Retina (tissue), 1 donor: ENCODE measurements around the gene NXNL1.
A peak's percentile ranks its signal among the peaks of the same experiment; 100 is the strongest.
"Not testable (repeated sequence)": the region's sequence is repeated elsewhere in the genome, so short reads cannot be mapped to it uniquely, and the experiment has no call there.

ENCODE experiments used
- DNase-seq: peaks from one replicate; pipeline ENCODE4 v3.0.0-alpha.2; 2016

Gene NXNL1, protein sequence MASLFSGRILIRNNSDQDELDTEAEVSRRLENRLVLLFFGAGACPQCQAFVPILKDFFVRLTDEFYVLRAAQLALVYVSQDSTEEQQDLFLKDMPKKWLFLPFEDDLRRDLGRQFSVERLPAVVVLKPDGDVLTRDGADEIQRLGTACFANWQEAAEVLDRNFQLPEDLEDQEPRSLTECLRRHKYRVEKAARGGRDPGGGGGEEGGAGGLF

DNA sequence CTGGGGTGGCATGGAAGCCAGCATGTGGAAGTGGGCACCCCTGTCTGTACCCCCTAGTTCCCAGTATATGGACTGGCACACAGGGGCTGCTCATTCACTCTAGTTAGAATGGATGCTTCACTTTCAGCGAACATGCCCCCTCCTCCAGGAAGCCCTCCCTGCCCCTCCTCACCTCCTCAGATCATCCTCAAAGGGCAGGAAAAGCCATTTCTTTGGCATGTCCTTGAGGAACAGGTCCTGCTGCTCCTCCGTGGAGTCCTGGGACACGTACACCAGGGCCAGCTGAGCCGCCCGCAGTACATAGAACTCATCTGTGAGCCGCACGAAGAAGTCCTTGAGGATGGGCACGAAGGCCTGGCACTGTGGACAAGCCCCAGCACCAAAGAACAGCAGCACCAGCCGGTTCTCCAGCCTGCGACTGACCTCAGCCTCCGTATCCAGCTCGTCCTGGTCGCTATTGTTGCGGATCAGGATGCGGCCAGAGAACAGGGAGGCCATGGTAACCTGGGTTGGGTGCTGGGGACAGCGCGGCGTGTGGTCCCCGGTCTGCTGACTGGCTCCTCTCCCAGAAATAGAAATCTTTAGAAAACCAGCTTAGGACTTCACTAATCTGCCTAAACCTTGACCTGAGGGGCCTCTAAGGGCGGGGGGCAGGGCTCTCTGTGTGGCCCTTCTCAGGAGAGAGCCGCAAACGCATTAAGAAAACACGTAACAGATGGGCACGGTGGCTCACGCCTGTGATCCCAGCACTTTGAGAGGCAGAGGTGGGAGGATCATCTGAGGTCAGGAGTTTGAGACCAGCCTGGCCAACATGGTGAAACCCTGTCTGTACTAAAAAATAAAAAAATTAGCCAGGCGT, at the start of gene NXNL1:
TSS of gene NXNL1 (minus strand) at position 555 of the 859 bp plus-strand sequence. CDS start at position 498, 57 bp downstream.
- DNase-seq, result no peak

DNA sequence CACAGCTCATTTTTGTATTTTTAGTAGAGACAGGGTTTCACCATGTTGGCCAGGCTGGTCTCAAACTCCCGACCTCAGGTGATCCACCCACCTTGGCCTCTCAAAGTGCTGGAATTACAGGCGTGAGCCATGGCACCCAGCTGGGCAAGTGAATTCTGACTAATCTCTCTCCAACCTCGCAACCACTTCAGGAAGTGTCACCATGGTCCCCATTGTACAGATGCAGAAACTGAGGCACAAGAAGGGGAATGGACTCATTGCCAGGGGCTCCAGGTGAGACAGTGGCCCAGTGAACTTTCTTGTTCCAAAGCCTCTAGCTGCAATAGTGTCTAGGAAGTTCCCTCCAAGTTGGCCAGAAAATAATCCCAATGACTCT, 47.8 kb upstream of the NXNL1 start:
- DNase-seq, result not testable (repeated sequence)

DNA sequence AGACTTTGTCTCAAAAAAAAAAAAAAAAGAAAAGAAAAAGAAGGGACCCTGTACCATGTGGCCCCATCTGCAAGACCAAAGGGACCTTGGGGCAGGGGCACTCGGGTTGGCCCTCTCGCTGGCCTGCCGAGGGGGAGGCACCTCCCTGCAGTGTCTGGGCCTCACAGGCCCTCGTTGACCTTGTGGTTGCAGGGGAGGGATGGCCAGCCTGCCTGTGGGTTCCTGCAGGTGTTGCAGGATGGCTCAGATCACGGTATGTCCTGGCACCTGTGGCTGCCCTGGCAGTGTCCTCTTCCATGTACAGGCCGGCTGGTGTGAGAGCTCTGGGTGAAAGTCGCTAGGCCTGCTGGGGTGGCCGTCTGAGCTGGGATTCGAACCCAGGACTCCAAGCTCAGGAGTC, 46.0 kb upstream of the NXNL1 start:
- no peak for DNase-seq

DNA sequence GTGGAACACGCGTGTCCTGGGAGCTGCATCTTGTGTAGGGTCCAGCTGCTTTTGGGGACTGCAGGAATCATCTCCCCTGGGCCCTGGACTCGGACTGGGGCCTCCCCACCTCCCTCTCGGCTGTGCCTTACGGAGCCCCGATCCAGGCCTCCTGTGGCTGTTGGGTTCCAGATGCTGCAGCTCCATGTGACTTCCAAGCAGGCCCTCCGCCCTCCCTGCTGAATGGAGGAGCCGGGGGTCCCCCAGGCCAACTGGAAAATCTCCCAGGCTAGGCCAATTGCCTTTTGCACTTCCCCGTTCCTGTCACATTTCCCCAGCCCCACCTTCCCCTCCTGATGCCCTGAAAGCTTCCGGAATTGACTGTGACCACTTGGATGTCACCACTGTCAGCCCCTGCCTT, 44.5 kb upstream of the NXNL1 start:
- no peak for DNase-seq

DNA sequence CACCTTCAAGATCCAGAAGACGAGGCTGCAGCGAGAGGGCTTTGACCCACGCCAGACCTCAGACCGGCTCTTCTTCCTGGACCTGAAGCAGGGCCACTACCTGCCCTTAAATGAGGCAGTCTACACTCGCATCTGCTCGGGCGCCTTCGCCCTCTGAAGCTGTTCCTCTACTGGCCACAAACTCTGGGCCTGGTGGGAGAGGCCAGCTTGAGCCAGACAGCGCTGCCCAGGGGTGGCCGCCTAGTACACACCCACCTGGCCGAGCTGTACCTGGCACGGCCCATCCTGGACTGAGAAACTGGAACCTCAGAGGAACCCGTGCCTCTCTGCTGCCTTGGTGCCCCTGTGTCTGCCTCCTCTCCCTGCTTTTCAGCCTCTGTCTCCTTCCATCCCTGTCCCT, 43.7 kb upstream of the NXNL1 start:
- no peak for DNase-seq

DNA sequence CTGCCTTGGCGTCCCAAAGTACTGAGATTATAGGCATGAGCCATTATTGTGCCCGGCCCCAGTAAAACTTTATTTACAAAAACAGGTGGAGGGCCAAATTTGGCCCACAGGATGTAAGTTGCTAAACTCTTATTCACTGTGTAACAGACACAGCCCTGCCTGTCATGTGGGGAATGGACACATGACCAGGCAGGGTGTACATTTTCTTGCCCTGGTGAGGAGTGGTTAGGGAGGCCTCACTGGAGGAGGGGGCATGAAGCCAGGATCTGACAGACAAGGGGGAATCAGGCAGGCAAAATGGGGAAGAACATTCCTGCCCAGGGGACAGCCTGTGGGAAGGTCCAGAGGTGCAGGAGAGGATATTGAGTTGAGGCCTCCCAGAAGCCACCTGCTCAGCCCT, 43.3 kb upstream of the NXNL1 start:
- DNase-seq, result no peak

DNA sequence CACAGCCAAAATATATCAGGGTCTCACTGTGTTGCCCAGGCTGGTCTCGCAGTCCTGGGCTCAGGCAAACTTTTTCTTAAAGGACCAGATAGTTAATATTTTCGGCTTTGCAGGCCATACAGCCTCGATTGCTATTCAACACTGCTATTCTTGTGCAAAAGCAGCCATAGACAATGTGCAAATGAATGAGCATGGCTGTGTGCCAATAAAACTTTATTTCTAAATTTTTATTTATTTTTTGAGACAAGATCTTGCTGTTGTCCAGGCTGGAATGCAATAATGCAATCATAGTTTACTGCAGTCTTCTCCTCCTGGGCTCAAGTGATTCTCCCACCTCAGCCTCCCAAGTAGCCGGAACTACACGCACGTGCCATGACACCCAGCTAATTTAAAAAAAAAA, 42.5 kb upstream of the NXNL1 start:
- no peak for DNase-seq

DNA sequence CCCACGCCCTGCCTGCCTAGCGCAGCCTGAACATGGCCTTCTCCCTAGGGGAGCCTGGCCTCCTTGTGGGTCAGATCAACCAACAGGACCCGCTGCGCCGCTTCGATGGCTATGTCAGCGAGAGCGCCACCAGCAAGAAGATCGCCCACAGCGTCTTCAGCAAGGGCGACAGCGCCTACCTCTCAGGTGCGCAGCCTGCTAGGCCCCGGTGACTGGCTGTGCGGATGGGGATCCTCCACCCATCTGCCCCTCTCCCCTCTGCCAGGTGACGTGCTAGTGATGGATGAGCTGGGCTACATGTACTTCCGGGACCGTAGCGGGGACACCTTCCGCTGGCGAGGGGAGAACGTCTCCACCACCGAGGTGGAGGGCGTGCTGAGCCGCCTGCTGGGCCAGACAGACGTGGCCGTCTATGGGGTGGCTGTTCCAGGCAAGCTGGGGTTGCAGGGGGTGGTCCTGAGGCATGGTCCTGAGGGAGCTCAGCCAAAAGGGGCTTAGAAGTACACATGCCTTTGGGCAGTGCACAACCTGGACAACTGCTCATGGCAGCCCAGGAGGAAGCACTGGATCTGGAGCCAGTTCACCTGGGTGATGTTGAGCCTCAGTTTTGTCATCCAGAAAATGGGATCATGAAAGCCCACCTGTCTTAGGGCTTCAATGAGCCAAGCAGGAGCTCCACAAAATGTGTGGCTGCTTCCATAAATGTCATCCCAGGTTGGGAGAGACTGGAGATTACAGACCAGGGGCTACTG, 39.9 kb upstream of the NXNL1 start:
- no peak for DNase-seq

DNA sequence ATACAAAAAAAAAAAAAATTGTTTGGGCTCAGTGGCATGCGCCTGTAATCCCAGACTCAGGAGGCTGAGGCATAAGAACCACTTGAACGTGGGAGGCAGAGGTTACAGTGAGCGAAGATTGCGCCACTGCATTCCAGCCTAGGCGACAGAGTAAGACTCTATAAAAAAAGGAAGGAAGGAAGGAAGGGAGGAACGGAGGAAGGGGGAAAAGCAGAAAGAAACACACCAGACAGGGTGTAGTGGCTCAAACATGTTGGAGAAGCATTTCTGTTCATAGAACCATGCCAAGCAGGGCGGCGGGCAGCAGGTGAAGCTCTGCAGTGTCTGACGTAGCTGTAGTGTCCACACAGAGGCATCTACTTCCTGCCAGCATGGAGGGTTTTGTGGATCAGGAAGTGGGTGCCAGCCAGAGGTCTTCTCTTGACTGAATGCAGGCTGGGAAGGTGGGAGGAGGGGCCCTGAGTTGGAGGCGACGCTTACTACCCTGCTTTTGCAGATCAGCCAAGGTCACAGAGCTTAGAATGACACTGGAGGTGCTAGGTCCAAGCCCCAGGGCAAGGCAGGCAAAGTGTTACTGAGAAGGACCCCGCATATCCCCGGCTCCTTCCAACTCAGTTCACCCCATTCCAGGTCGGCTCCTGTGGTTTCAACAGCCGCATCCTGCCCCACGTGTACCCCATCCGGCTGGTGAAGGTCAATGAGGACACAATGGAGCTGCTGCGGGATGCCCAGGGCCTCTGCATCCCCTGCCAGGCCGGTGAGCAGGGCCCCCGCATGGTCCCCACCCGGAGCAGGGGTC, 39.1 kb upstream of the NXNL1 start:
- no peak for DNase-seq

DNA sequence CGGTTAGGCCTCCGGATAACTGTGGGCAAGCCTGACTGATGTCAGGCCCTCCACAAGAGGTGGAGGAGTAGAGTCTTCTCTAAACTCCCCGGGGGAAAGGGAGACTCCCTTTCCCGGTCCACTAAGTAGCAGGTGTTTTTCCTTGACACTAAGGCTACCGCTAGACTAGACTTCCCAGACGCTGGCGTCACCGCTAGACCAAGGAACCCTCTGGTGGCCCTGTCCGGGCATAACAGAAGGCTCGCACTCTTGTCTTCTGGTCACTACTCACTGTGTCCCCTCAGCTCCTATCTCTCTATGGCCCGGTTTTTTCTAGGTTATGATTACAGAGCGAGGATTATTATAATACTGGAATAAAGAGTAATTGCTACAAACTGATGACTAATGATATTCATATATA, 38.3 kb upstream of the NXNL1 start:
- not testable (repeated sequence) for DNase-seq

DNA sequence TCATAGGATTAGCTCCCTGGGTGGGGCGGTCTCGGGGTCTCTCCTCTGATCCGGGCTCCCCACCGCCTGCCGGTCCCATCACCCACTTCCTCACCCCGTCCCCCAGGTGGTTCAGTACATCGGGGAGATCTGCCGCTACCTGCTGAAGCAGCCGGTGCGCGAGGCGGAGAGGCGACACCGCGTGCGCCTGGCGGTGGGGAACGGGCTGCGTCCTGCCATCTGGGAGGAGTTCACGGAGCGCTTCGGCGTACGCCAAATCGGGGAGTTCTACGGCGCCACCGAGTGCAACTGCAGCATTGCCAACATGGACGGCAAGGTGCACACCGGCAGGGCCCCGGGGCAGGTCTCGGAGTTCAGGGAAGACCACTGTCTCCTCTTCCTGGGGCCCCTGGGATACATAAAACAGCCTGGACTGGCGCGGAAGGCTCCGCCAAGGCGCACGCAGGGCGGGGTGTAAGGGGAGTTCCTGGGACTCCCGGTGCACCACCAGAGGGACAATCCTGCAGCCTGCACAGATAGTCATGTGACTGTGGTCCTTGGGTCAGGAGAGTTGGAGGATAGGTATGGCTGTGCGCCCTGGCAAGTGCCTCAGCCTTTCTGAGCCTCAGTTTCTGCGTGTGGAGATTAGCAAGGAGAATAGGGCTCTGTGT, 36.5 kb upstream of the NXNL1 start:
- DNase-seq, result no peak

DNA sequence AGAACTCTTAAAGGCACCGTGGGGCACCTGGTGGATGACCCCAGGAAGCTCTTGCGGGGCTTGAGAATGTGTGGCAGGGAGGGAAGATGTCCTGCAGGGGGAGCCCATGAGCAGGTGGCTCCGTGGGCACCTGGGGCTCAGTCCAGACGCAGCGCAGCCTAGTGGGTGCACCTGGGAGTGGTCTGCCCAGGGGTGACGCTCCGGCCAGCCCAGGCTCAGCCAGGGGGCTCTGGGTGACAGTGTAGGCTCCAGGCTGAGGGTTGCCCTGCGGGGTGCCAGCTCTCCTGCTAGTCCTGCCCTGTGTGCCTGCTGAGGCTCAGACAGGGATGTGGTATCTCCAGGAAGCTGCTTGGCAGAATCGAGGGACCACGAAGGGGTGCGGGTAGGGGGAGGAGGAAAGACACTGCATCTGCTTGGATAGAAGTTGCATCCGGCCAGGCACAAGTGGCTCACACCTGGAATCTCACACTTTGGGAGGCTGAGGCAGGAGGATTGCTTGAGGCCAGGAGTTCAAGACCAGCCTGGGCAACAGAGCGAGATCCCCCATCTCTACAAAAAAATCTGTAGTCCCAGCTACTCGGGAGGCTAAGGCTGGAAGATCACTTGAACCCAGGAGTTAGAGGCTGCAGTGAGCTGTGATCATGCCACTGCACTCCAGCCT, 35.7 kb upstream of the NXNL1 start:
- DNase-seq, result peak; percentile 70

DNA sequence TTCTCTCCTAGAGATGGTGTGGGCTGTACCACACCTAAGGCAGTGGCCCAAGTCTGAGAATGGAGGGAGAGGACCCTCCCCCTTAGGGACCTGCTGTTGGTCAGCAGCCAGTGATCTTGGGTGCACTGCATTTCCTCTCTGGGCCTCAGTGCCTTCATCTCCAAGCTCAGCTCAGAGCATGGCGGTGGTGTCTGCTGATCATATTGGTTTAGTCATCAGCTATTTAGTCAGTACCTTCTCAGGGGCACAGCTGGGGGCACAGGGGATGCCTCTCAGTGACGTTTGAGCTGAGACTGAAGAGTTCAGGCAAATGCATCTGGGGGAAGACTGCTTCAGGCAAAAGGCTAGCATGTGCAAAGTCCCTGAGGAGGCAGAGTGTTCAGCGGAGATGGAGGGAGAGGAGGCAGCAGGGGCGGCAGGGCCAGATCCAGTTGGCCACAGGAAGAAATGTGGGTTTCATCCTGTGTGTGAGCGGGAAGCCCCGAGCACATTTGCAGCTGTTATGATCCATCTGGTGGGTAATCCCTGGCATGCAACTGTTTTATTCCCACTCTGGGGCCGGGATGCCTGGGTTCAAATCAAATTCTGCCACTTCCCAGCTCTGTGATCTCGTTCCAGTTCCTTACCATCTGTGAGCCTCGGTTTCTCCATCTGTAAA, 35.0 kb upstream of the NXNL1 start:
- DNase-seq, result no peak

DNA sequence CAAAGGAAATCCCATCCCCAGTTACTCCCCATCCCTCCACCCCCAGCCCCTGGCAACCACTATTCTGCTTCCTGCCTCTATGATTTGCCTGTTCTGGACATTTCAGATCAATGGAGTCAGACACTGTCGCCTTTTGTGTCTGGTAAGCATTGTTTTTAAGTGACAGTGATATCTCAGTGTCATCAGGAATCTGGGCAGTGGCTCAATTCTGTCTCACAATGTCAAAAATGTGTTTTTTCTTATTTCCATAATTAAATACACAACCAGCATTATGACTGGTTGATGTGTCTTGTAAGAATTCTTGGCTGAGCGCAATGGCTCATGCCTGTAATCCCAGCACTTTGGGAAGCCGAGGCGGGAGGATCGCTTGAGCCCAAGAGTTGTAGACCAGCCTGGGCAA, 30.6 kb upstream of the NXNL1 start:
- no peak for DNase-seq

DNA sequence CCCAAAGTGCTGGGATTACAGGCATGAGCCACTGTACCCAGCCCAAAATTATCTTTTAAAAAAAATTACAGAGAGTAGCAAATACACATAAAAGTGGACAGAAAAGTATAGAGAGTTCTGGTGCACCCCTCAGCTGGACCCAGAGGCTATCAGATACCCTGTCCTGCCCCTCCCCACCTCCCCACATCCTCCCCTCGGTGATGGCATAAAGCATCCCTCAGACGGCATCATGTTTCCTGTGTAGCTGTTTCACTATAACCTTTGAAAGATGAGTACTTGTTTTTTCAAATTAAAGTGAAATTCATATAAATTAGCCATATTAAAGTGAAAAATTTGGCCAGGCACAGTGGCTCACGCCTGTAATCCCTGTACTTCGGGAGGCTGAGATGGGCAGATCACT, 29.7 kb upstream of the NXNL1 start:
- no peak for DNase-seq

DNA sequence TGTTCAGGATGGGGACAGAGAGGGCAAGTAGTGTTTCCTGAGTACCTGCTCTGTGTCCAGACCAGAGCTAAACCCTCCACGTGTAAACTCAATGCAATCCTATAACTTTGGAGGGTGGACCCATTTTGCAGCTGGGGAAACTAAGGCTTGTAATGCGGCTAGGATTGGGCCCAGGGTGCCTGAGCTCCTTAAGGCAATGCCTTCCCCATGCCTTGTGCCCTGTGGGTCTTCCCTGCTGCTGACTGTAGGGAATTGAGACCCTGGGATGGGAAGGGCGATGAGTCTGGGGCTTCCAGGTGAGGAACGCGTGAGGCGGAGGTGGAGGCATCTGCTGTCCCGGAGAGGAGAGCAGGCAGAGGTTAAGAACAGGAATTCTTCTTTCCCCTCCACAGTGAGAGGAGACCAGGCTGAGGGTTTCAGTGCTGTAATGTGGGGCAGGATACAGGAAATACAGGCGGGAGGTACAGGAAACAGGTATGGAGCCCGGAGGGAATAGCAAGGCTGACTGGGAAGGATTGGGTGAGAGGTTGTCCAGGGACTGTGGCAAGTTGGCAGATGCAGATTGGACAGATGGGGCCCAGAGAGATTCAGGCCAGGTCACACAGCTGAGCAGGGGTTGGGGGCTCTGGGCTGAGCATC, 28.8 kb upstream of the NXNL1 start:
- DNase-seq, result no peak

DNA sequence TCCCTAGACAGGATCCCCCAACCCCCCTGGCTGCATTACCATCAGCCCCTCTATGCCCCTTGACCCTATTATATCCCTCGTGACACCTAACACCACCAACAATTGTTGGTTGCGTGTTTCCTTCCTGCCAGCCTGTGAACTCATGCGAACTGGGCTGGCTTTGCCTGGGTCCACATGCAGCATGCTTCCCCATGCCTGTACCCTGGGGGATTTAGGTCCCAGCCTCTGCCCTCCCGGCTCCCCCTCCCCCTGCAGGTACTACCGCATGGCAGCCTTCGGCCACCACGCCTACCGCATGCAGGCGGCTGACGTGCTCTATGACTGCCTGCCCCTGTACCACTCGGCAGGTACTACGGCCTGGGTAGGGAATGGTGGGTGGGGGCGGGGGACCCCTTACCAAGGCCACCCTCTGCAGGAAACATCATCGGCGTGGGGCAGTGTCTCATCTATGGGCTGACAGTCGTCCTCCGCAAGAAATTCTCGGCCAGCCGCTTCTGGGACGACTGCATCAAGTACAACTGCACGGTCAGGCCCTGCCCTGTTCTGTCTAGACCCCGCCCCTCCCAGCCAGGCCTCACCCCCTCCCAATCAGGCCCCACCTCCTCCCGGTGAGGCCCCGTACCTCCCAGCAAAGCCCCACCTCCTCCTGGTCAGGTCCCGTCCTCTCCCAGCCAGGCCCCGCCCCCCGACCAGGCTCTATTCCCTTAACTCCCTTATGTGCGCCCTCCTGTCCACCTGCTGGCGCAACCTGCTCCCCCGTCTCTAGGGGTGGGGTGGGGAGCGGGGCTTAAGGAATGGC, 28.1 kb upstream of the NXNL1 start:
- no peak for DNase-seq

DNA sequence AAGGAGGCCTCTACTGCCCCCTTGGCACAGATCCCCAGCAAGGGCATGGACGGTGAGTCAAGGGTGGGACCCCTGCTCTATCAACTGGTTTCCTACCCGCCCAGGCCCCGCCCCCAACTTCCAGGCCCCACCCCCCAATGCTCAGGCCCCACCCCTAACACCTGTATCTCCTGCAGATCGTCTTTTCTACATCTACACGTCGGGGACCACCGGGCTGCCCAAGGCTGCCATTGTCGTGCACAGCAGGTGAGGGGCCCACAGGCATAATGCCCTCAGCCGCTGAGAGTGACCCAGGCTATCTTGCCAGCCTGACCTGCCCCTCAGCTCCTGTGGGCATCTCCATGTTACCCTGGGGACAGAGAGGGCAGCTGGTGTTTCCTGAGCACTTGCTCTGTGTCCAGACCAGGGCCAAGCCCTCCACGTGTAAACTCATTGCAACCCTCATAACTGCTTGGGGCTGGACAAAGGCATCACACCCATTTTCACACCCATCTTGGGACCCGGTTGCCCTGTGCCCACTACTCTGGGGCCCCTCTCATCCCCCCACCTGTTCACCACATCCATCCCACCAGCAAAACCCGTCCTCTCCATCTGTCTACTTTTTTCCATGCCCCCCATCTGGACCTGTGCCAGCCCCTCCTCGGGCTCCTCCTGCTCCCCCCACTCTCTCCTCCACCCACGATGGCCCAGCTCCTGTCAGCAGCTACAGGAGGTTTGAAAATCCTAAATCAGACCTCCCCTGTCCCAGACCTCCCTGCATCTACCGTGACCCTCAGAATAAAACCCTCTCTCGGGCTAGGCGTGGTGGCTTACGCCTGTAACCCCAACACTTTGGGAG, 26.8 kb upstream of the NXNL1 start:
- no peak for DNase-seq
